Measurements from ENCODE around the gene HOXD11.

Gene HOXD11

DNA sequence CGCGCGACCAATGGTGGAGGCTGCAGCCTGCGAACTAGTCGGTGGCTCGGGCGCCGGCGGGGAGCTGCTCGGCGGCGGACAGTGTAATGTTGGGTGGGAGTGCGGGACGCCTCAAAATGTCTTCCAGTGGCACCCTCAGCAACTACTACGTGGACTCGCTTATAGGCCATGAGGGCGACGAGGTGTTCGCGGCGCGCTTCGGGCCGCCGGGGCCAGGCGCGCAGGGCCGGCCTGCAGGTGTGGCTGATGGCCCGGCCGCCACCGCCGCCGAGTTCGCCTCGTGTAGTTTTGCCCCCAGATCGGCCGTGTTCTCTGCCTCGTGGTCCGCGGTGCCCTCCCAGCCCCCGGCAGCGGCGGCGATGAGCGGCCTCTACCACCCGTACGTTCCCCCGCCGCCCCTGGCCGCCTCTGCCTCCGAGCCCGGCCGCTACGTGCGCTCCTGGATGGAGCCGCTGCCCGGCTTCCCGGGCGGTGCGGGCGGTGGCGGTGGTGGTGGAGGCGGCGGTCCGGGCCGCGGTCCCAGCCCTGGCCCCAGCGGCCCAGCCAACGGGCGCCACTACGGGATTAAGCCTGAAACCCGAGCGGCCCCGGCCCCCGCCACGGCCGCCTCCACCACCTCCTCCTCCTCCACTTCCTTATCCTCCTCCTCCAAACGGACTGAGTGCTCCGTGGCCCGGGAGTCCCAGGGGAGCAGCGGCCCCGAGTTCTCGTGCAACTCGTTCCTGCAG lies 15.8 kb downstream of the HOXD11 start, which contains the start of gene HOXD9:
TSS of gene HOXD9 (plus strand) at position 37 of the 728 bp plus-strand sequence. CDS start at position 87, 50 bp downstream.
- no peak for DNase-seq

DNA sequence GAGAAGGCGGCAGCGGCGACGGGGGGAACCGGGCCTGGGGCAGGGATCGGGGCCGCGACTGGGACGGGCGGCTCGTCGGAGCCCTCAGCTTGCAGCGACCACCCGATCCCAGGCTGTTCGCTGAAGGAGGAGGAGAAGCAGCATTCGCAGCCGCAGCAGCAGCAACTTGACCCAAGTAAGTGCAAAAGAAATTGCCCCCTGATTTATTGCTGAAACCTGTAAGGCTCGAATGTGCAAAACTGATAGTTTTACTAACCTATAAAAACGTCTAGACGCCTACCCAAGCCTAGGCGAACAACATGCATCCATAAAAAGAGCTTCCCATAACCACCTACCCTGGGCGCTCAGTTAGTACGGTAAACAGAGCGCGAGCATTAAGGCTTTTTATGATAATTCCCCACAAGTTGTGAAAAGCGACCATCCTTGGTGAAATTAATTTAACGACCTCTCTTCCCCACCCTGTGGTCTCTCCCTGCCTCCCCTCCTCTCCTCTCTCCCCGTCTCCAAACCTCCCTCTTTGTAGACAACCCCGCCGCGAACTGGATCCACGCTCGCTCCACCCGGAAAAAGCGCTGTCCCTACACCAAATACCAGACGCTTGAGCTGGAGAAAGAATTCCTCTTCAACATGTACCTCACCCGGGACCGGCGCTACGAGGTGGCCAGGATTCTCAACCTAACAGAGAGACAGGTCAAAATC lies 16.5 kb downstream of the HOXD11 start:
- no peak for DNase-seq

DNA sequence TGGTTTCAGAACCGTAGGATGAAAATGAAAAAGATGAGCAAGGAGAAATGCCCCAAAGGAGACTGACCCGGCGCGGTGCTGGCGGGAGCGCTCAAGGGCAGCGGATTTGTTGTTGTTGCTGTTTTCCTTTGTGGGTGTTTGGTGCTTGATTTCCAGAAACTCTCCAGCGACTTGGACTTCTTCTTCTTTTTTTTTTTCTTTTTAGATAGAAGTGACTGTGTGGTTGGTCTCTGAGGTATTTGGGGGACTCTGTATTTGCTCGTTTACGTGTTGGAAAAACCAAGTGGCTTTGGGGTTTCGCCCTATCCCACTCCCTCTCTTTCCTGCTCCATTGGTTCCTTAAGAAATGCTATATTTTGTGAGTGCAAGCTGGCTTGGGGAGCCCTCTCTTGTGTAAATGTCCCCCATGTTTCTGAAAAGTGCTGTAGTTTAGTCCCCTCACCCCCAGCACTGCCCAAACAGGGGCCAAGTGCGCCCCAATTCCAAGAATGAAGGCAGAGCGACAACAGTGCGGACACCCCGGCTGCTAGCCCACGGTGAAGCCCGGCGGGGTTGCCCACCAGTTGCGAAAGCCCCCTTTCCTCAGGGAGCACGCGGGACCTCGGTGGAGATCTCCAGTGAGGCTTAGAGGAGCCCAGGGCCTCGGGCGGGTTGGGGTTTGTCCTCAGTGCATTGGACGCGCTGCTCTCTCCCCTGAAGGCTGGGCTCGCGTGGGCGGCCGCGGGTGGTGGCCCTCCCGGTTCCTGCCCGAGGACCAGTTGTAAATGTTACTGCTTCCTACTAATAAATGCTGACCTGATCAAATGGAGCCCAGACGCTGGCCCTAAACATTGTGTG lies 17.2 kb downstream of the HOXD11 start:
- no peak for DNase-seq

DNA sequence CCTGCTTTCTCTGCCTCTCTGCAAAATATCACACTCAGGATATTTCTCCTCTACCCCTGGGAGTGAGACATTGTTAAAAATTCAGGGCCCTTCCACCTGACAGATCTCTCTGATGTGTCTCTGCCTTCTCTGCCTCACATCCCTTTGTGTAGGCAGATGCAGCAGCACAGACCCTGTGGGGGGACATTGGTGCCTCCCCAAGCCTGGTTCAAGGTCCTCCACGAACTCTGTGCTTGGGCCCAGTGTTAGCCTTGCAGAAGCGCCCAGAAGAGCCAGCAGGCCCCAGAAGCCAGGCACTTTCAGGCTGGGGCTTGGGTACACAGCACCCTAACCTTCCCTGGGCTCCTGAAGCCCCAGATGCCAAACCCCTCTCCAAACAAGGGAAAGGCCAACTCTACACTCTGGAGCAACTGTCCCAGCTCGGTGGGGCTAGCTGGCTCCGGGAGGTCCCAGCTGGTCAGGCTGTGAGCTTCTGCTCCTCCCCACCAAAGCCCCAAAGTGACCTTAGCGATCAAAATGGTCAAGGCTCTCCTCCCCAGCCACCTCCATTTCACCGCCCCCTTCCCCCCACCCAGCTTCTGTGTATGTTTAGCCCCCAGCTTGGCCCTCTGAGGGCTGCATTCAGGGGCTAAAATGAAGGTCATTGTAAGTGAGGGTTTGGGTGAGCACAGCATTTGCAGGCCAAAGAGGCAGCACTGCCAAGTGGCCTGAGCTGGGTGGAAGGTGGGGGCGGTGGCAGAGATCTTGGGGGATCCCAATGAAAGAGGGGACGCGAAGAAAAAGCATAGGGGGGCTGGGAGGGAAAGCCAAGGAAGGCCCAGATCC lies 18.1 kb downstream of the HOXD11 start:
- DNase-seq = no peak

DNA sequence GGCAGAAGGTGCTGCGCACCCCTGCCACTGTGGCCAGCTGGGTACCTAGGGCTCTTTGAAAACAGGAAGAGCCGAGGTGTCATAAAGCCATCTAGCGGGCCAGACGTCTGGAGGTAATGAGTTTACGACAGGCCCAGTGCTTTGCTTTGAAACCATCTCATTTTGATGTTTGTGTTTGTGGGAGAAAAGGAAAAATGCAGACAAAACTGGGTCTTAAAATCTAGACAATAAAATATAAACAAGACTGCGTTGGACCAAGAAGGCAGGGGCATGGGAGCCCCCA lies 18.6 kb downstream of the HOXD11 start:
- no peak for DNase-seq

DNA sequence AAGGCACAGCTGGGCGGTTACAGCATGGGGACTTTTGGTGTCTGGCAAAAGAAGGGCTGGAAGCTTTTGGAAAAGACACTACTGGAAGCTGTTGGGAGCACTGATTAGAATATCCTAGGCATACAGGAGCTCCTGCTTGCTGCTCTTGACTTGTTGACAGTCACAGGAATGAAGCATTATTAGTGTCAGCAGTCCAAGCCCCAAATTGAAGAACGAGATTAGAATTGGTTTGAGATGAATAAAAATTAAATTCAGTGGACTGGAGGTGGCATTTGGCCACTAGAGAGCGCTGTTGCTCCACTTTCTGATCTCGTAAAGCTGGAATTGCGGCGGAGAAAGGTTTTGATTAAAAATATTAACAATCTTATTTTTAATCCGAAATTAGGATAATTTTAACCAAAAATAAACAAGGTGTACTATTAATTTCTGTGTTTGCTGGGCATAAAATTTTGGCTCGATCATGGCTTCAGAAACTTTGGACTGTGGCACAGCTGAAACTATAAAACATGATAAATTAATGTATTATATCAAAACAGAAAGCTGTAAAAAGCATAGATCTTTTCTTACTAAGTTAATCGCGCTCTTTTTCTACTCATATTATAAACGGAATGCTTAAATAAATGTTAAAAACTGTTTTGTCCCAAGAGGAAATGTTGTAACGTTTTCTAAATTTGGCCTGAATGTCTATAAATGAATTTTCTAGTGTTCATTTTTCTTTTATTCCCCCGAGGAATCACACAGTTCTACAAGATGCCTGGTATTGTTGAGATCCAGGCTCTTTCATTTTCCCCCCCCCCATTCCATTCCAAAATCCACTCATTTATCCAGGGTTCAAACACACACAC lies 20.1 kb downstream of the HOXD11 start:
- peak; percentile 79 for DNase-seq

DNA sequence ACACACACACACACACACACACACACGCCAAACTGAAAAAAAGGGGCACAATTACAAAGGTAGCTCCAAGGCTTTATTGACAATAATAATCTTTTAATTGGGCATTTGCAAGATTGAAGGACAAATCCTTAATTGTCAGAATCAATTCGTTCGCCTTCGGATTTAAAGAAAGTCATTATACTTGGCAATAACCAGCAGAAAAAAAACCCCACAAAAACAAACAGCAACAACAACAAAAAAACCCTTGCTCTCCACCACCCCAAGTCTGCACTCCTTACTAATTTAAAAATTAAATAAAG lies 20.6 kb downstream of the HOXD11 start:
- DNase-seq = no peak

DNA sequence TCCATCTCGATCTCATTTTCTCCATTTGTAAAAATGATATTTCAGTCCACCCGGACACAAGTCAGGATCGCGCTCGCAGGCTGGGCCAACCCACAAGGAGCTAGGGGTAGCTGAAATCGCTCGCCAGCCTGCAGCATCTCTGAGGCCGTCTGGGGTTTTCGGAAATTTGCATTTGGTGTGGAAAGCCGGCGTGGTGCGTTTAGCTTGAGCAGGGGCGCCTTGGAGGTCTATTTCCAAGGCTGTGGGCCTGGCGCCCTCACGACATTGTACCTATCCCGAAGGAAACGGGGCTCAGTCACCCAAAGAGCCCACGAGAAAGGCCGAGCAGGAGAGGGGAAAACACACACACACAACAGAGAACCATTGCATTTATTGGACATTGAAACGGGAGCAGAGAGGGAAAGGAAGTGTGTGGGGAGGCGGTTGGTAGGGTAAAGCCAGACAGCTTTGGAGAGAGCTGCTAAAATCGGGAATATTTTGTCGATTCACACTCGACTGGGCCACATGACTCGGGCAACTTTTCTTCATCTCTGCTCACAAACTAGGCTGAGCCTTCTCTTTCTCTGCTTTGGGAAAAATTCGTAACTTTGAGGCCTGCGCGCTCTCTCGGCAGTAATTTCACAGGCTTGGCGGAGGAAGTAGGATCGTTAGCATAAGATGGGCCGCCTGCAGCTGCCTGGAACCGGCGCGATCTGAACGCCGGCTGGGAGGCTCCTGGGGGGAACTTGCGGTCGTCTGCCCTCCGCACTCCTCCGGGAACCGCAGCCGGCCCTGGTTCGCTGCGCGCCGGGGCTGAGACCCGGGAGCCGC lies 21.3 kb downstream of the HOXD11 start:
- DNase-seq = no peak

DNA sequence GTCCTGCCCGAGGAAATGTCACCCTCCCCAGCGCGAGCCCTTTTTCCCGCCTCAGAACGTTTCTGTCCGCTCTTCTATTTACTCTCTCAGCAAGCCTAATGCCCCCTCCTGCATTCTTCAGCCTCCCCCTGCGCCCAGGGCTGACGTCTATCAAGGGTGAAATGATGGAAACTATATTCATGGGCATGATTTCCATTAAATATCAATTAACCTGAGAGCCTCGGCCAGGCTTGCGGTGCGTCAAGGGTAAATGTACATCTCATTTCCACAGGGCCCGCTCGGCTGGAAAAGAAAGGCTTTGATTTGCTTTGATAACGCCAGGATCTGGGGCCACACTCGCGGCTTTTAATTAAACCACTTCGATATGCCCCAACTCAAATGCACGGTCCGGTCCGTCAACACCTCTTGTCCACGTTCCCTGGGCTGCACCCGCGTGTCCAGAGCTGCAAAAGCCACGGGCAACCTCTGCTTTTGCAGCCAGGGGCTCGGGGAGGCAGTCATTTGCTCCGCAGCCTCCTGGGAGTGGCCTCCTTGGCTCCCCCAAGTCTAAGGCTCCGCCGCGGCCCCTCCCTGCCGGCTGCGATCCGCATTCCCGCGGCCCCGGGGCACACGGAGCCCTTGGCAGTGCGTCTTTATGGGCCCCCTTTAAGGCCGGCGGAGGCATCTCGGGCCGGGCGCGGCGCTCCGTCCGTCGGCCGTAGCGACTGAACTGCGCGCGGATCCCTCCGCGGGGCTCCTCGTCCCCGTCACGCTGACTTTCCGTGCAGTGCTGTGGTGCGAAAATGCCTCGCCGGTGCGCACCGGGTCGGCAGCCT lies 22.1 kb downstream of the HOXD11 start, which contains the start of gene HOXD8:
TSS of gene HOXD8 (plus strand) at position 724 of the 815 bp plus-strand sequence. CDS start 662 bp downstream, outside the sequence.
- DNase-seq = peak; percentile 38

DNA sequence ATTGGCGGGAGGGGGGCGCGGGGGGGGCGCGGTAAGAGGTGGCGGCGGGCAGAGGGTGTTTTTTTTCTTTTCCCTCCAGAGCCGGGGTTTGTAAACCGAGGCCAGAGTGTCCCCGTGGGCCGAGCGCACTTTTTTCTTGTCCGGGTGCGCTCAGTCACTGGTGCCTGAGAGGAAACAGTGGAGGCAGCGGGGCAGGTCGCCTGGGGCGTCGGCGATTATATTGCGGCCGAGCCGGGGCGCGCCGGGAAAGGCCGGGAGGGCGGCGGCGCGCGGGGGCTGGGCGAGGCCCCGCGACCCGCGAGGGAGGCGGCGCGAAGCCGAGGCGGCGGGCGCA lies 22.7 kb downstream of the HOXD11 start:
- DNase-seq = no peak

DNA sequence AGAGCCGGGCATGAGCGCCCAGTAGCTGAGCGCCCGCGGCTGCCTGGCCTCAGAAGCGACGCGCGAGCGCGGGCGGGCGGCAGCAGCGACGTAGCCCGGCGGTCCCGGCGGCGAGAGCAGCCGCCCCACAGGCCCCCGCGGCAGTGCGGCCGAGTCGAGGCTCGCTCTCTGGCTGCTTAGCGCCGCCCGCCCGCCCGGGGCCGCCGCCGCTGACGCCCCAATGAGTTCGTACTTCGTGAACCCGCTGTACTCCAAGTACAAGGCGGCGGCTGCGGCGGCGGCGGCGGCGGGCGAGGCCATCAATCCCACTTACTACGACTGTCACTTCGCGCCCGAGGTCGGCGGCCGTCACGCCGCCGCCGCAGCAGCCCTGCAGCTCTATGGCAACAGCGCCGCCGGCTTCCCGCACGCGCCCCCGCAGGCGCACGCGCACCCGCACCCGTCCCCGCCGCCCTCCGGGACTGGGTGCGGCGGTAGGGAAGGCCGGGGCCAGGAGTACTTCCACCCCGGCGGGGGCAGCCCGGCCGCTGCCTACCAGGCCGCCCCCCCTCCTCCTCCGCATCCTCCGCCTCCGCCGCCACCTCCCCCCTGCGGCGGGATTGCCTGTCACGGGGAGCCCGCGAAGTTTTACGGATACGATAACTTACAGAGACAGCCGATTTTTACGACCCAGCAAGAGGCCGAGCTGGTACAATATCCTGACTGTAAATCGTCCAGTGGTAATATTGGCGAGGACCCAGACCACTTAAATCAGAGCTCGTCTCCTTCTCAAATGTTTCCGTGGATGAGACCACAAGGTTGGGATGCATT lies 23.3 kb downstream of the HOXD11 start:
- DNase-seq = no peak

DNA sequence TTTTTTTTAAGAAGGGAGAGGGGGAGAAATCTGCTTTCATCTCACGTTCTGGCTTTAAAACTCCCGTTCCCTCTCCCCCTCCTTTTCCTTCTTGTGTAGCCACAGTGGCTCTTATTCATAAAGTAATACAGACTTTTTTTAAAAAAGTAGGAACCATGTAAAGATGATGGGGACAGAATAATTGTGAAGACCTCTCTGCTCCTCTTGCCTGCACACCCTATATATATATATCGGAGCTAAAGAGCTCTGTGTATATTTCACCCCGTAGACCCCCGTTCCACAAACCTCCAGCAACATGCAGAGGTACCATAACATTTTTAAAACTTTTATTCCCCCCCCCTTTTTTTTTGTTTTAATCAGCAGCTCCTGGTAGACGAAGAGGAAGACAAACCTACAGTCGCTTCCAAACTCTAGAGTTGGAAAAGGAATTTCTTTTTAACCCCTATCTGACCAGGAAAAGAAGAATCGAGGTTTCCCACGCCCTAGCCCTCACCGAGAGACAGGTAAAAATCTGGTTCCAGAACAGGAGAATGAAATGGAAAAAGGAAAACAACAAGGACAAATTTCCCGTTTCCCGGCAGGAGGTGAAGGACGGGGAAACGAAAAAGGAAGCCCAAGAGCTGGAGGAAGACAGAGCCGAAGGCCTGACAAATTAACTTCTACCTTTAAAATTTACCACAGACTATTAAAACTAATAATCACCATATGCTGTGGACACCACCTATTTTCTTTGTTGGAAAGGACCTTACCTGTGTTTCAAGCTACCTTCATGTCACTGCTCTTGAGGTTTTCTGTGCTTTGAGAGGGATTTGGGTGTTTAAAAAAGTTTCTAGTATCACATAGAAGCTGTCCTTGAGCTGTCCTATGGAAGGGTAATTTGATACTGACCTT lies 24.1 kb downstream of the HOXD11 start:
- DNase-seq = no peak

DNA sequence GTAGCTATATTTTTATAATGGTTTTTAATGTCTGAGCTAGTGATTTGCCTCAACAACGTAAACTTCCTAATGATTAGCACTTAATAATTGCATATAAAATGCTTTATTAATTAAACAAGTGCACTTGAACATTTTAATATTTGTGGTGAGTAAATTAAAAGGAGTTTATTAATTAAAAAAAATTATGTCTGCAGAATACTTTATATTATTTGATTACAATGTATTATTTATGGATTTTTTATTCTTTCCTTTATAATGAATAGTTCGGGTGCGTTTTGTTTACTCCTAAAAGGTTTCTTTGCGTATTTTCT lies 24.7 kb downstream of the HOXD11 start:
- DNase-seq = no peak

DNA sequence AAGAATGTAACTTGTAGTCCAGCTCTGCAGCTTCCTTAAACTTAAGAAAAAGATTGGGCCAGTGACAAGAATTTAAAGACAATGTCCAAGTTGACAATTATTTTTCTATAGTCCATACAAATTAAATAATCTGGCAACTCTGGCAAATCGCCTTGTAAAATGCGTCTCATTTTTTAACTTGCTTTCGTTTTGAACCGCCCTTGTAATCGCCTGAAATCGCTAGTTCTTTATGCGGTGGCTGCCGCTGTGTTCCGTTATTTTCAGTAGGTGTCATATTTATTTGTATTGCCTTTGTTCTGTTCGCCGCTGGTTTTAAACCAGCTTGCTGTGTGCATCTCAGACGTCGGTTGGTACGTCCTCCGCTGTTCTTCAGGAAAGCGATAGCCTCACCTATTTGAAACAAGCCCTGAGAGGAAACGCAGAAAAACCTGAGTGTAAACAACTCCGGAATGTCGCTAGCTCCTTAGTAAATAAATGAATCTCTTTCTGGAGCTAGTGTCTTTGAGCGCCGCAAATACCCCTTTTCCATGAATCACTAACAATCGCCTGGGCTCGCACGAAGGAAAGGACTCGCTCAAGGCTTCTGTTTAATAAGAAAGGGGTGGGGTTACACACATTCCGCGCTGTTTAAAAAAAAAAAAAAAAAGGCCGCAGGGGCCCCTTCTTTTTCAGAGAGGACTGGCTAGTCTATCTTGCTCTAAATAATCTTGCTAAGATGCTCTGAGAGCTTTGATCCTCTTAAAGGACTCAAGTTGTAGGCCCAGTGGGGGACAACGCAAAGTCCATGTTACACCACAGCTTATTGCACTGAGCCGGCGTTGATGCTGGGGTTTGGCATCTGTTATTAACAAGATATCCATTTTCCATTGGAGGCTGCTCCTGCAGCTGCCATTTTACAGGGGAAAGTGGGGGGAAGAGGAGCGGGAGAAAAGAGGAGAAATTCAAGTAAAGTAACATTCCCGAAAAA lies 25.4 kb downstream of the HOXD11 start:
- DNase-seq = no peak

DNA sequence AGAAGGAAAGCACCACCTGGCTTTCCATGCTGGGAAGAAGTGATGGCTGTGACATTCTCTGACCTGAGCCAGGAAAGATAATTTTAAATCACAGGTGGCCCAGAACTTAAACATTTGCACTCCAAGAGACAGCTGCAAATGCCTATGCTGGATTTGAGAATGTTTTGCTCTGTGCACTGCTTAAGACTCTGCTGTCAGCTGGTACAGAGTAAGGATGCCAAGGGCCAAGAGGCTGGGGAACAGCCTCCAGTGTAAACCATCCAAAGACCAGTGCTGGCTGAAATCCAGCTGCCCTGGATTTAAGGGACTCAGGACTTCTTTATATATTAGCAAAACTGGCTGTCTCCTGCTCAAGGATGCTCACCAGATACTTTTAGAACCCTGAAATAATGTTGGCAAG lies 26.3 kb downstream of the HOXD11 start:
- no peak for DNase-seq

DNA sequence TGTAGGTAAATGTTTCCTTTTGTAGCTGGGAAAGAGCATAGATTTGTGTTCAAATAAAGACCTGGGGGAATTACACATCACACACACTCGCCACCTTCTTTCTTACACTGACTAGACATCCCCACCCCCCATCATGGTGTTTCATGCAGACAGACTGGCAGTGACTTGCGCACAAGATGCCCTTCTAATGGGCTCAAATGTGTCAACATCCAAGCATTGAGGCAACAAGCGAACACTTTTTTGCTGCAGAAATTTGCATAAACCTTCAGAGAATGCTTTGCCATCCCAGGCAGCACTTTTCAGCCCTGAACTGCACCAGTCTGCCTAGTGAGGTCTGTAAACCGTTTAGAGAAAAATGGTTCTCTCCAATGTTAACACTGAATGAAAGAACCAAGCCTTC lies 27.0 kb downstream of the HOXD11 start:
- peak; percentile 35 for DNase-seq

DNA sequence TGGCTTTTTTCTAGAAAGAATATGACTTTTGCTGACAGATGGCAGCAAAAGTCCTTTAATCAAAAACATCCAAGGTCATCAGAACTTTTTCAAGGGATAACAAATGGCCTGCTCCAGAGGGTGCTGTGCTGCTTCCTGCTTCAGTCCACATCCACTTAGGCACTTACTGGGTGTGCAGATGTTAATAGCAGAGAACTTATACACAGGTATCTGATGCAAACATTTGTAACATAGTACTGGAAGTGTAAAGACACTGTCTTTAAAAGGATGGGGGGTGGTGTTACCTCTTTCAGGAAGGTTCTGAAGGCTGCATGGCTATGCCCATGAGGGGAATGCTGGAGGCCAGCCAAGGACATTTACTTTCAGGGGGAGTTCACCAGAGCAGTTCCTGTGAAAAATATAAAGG lies 28.0 kb downstream of the HOXD11 start:
- no peak for DNase-seq
